ENCODE data around the gene LMAN2. TPM values are rescaled to one million over a fixed set of nuclear protein-coding genes. Genes with fewer than 3 reads are reported as not detected.
"Not testable (repeated sequence)": the region's sequence is repeated elsewhere in the genome, so short reads cannot be mapped to it uniquely, and the experiment has no call there.

The LMAN2 gene
- total and polyA plus RNA-seq, 8 donors = 73.5 to 621 (median 117) TPM

DNA sequence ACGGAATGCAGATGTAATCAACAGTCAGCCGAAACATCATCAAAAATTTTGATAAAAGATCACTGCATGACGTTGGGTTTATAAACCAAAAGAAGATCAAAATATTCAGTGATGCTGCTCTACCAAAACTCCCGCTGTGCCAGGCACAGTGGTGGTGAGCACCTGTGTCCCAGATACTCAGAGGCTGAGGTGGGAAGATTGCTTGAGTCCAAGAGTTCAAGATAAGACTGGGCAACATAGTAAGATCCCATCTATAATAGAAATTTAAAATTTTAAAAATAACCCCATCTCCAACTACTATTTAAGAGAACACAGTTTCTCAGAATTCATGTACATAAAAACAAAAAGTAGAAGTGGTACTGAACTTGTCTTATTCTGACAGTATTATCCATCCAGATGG is 3.8 kb downstream of the LMAN2 start:
- H3K36me3 ChIP-seq = peaks cover 3 to 64% (median 49%) of the 10 kb centered on the region in 4 donors
- no peak overlapping the region for H3K27ac ChIP-seq
- peaks cover 32 to 67% (median 52%) of the 10 kb centered on the region in 4 donors for H3K4me1 ChIP-seq
- DNase-seq = no peak
- no peaks in the 10 kb centered on the region for H3K9me3 ChIP-seq
- H3K27me3 ChIP-seq = no peaks in the 10 kb centered on the region
- intact Hi-C loops (cut with DNase I; ENCODE audit: low total_unique reads) = no loop called here
- 68 to 87% (median 70%) methylated on average over 4 of the region's 4 CpGs for WGBS, 5 donors
- TF ChIP-seq POLR2AphosphoS5 (IDR thresholded peaks at IDR 0.05) (no peak), POLR2A (IDR thresholded peaks at IDR 0.05) (no peak), EP300 (IDR thresholded peaks at IDR 0.05) (no peak)
- TF ChIP-seq, protein P1, sequence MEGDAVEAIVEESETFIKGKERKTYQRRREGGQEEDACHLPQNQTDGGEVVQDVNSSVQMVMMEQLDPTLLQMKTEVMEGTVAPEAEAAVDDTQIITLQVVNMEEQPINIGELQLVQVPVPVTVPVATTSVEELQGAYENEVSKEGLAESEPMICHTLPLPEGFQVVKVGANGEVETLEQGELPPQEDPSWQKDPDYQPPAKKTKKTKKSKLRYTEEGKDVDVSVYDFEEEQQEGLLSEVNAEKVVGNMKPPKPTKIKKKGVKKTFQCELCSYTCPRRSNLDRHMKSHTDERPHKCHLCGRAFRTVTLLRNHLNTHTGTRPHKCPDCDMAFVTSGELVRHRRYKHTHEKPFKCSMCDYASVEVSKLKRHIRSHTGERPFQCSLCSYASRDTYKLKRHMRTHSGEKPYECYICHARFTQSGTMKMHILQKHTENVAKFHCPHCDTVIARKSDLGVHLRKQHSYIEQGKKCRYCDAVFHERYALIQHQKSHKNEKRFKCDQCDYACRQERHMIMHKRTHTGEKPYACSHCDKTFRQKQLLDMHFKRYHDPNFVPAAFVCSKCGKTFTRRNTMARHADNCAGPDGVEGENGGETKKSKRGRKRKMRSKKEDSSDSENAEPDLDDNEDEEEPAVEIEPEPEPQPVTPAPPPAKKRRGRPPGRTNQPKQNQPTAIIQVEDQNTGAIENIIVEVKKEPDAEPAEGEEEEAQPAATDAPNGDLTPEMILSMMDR (IDR thresholded peaks at IDR 0.05) = no peak
- no peak overlapping the region for H3K4me3 ChIP-seq

- H3K27me3 ChIP-seq = no peaks in the 10 kb centered on the region
Measured at GRCh38 chr5:177346820-177347219, 4.6 kb downstream of the LMAN2 start.

GRCh38 chr5:177344891-177345290 is 6.6 kb downstream of the LMAN2 start:
- H3K36me3 ChIP-seq = peaks cover 10 to 88% (median 75%) of the 10 kb centered on the region in 4 donors
- H3K27ac ChIP-seq = no peak overlapping the region
- no peak overlapping the region for H3K4me3 ChIP-seq
- 90 to 98% (median 97%) methylated on average over 6 of the region's 6 CpGs for WGBS, 5 donors
- peaks cover 17 to 54% (median 35%) of the 10 kb centered on the region in 4 donors for H3K4me1 ChIP-seq
- intact Hi-C loops (cut with DNase I; ENCODE audit: low total_unique reads) = no loop called here
- H3K9me3 ChIP-seq = no peaks in the 10 kb centered on the region
- H3K27me3 ChIP-seq = no peaks in the 10 kb centered on the region
- TF ChIP-seq POLR2AphosphoS5 (IDR thresholded peaks at IDR 0.05) (no peak), EP300 (IDR thresholded peaks at IDR 0.05) (no peak), POLR2A (IDR thresholded peaks at IDR 0.05) (no peak)
- TF ChIP-seq, protein P1 (IDR thresholded peaks at IDR 0.05) = no peak
- DNase-seq = no peak

More at GRCh38 chr5:177346820-177347219, 4.6 kb downstream of the LMAN2 start:
- intact Hi-C loops (cut with DNase I; ENCODE audit: low total_unique reads) = no loop called here
- H3K4me1 ChIP-seq = peaks cover 28 to 58% (median 49%) of the 10 kb centered on the region in 4 donors
- H3K4me3 ChIP-seq = no peak overlapping the region
- no peak overlapping the region for H3K27ac ChIP-seq
- TF ChIP-seq, protein P1 (IDR thresholded peaks at IDR 0.05) = no peak
- TF ChIP-seq EP300 (IDR thresholded peaks at IDR 0.05) (no peak), POLR2AphosphoS5 (IDR thresholded peaks at IDR 0.05) (no peak), POLR2A (IDR thresholded peaks at IDR 0.05) (no peak)
- WGBS, 5 donors = 45 to 79% (median 58%) methylated on average over 4 of the region's 4 CpGs
- no peak for DNase-seq
- peaks cover 10 to 72% (median 58%) of the 10 kb centered on the region in 4 donors for H3K36me3 ChIP-seq
- no peaks in the 10 kb centered on the region for H3K9me3 ChIP-seq

DNA sequence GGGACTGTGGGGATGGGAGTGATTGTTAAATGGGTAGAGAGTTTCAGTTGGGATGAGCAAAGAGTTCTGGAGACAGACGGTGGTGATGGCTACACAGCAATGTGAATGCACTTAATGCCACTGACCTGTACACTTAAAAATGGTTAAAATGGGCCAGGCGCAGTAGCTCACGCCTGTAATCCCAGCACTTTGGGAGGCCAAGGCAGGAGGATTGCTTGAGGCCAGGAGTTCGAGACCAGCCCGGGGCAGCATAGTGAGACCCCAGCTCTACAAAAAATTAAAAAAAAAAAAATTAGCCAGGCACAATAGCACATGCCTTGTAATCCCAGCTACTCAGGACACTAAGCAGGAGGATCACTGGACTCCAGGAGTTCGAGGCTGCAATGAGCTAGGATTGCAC is 7.7 kb downstream of the LMAN2 start:
- no peak for TF ChIP-seq POLR2A (IDR thresholded peaks at IDR 0.05)
- no peak for TF ChIP-seq POLR2AphosphoS5 (IDR thresholded peaks at IDR 0.05)
- no peak for TF ChIP-seq EP300 (IDR thresholded peaks at IDR 0.05)
- TF ChIP-seq, protein P1 (IDR thresholded peaks at IDR 0.05) = no peak

DNA sequence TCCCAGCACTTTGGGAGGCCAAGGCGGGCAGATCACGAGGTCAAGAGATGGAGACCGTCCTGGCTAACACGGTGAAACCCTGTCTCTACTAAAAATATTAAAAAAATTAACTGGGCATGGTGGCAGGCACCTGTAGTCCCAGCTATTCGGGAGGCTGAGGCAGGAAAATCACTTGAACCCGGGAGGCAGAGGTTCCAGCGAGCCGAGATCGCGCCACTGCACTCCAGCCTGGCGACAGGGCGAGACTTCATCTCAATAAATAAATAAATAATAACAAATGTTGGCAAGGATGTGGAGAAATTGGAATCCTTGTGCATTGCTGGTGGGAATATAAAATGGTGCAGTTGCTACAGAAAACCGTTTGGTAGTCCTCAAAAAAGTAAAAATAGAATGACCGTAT is 8.5 kb downstream of the LMAN2 start:
- peaks cover 16 to 97% (median 87%) of the 10 kb centered on the region in 4 donors for H3K36me3 ChIP-seq
- H3K9me3 ChIP-seq; intact Hi-C loops (cut with DNase I; ENCODE audit: low total_unique reads); DNase-seq; H3K4me3 ChIP-seq; H3K27ac ChIP-seq; H3K27me3 ChIP-seq: not testable (repeated sequence)
- peaks cover 5 to 52% (median 21%) of the 10 kb centered on the region in 4 donors for H3K4me1 ChIP-seq
- 89 to 95% (median 94%) methylated on average over 14 of the region's 14 CpGs for WGBS, 5 donors

More for the DNA sequence above, 7.7 kb downstream of the LMAN2 start:
- peaks cover 10 to 89% (median 79%) of the 10 kb centered on the region in 4 donors for H3K36me3 ChIP-seq
- intact Hi-C loops (cut with DNase I; ENCODE audit: low total_unique reads) = no loop called here
- no peak overlapping the region for H3K4me3 ChIP-seq
- no peaks in the 10 kb centered on the region for H3K9me3 ChIP-seq
- H3K27ac ChIP-seq = no peak overlapping the region
- H3K4me1 ChIP-seq = peaks cover 6 to 52% (median 26%) of the 10 kb centered on the region in 4 donors
- WGBS, 5 donors = 93 to 97% (median 95%) methylated on average over 6 of the region's 6 CpGs
- DNase-seq = no peak
- H3K27me3 ChIP-seq = no peaks in the 10 kb centered on the region
